ENCODE data around the gene FAM120B. TPM values are rescaled to one million over a fixed set of nuclear protein-coding genes. Genes with fewer than 3 reads are reported as not detected.

Gene FAM120B
- total RNA-seq, 1 experiment from 2014 or later, result 16.7 TPM

- H3K18ac ChIP-seq (ENCODE audit: insufficient read length, low read depth, low read length), result peak overlapping the region; percentile 46
- H3K9me3 ChIP-seq (ENCODE audit: control insufficient read depth, low read depth, low read length), result no peaks in the 10 kb centered on the region
- H3K27ac ChIP-seq (ENCODE audit: insufficient read length, low read depth, low read length), result no peak overlapping the region
- H3K4me2 ChIP-seq (ENCODE audit: insufficient read depth, insufficient read length, low read length), result no peak overlapping the region
- WGBS (ENCODE audit: extremely low coverage, insufficient read length, low lambda C conversion rate), result no CpG with 5 or more reads among the region's 12 CpGs
- H2BK12ac ChIP-seq (ENCODE audit: insufficient read length, low read depth, low read length), result no peak overlapping the region
- peak overlapping the region; percentile 10 for H3K14ac ChIP-seq (ENCODE audit: insufficient read depth, low read length)
- no peaks in the 10 kb centered on the region for H3K23me2 ChIP-seq (ENCODE audit: insufficient read length, low read depth, low read length, poor library complexity, severe bottlenecking)
- no peaks in the 10 kb centered on the region for H3K79me1 ChIP-seq (ENCODE audit: insufficient read depth, low read depth, low read length, poor library complexity, severe bottlenecking)
- H4K91ac ChIP-seq (ENCODE audit: insufficient read length, low read depth, low read length), result no peak overlapping the region
- peak; percentile 22 for DNase-seq
- H3T11ph ChIP-seq (ENCODE audit: low read length), result no peak overlapping the region
- H2BK120ac ChIP-seq (ENCODE audit: low read depth, low read length, poor library complexity, severe bottlenecking), result no peak overlapping the region
- no peak overlapping the region for H3K56ac ChIP-seq (ENCODE audit: insufficient read length, low read depth, low read length)
- no peak overlapping the region for H2BK5ac ChIP-seq (ENCODE audit: insufficient read length, low read length)
- H2AK5ac ChIP-seq (ENCODE audit: insufficient read length, low read length), result no peak overlapping the region
- Mint-ChIP-seq H3K4me3 (no peak overlapping the region; a peak in 1 of 5 replicates), H3K27me3 (ENCODE audit: low read depth) (peaks cover 6% of the 10 kb centered on the region), H3K9me3 (peaks cover 0 to 4% of the 10 kb centered on the region in 2 experiments; a peak in 3 of 5 replicates), H3K27ac (peak overlapping the region in 1 of 3 experiments; percentile 65; a peak in 2 of 7 replicates), H3K4me1 (peaks cover 16 to 31% of the 10 kb centered on the region in 2 experiments), H3K36me3 (ENCODE audit: insufficient read depth in 1 of 3, low read depth in 3 of 3) (peaks cover 0 to 9% (median 5%) of the 10 kb centered on the region in 3 experiments; a peak in 5 of 7 replicates)
- no peak overlapping the region for H4K5ac ChIP-seq (ENCODE audit: insufficient read length, low read depth, low read length)
- H4K20me1 ChIP-seq (ENCODE audit: control insufficient read depth, insufficient read depth, insufficient read length), result no peaks in the 10 kb centered on the region
- no peak overlapping the region for H3K9ac ChIP-seq (ENCODE audit: extremely low read depth, insufficient read length, low read length)
- H3K27me3 ChIP-seq (ENCODE audit: insufficient read depth, low read length), result no peaks in the 10 kb centered on the region
- no peak overlapping the region for H3K23ac ChIP-seq (ENCODE audit: insufficient read length, low read depth, low read length)
- H2AFZ ChIP-seq (ENCODE audit: low read length), result no peak overlapping the region
- TF ChIP-seq CTCF (conservative IDR thresholded peaks at IDR 0.05), result no peak
- no peak overlapping the region for H2BK15ac ChIP-seq (ENCODE audit: low read depth, low read length)
- H3K79me2 ChIP-seq (ENCODE audit: insufficient read depth, low read length), result no peaks in the 10 kb centered on the region
- no peaks in the 10 kb centered on the region for H3K4me1 ChIP-seq (ENCODE audit: insufficient read depth, low read length)
- no peak overlapping the region for H2BK20ac ChIP-seq (ENCODE audit: low read depth, low read length, poor library complexity, severe bottlenecking)
- H4K8ac ChIP-seq (replicated peaks; ENCODE audit: insufficient read length, low read depth, low read length), result no peak overlapping the region
- H3K4ac ChIP-seq (ENCODE audit: low read depth, low read length), result peak overlapping the region; percentile 21; the same call in 1 of the 2 replicates
Observed at GRCh38 chr6:170437719-170438401, 131.3 kb downstream of the FAM120B start.

Data from H9 (cell line).